GM23248 (cell line): ENCODE measurements around the gene ATF6. TPM values are rescaled to one million over a fixed set of nuclear protein-coding genes. Genes with fewer than 3 reads are reported as not detected.

ENCODE experiments used
- DNase-seq: peaks from one replicate; pipeline ENCODE4 v3.0.0-alpha.2; 2015
- H2AFZ ChIP-seq: fragments of 200-600 bp; sonication (generic); 2 replicates; pipeline ENCODE4 v1.6.1; 2016; ENCODE audit warnings: antibody characterized with exemption
- H3F3A ChIP-seq: fragments of 200-600 bp; sonication (generic); 2 replicates; pipeline ENCODE4 v1.6.1; 2016; ENCODE audit warnings: mild to moderate bottlenecking, antibody characterized with exemption, mixed run types; ENCODE audit not compliant: insufficient read depth
- H3K27ac ChIP-seq: fragments of 200-600 bp; sonication (generic); 2 replicates; pipeline ENCODE4 v1.5.1; 2016; ENCODE audit warnings: mild to moderate bottlenecking
- H3K27me3 ChIP-seq: fragments of 200-600 bp; sonication (generic); replicated peaks from 2 replicates; pipeline ENCODE4 v1.6.1; 2016; ENCODE audit warnings: mild to moderate bottlenecking; ENCODE audit not compliant: insufficient read depth
- H3K36me3 ChIP-seq: fragments of 200-600 bp; sonication (generic); 2 replicates; pipeline ENCODE4 v1.6.1; 2016; ENCODE audit warnings: low read depth, mild to moderate bottlenecking
- H3K4me1 ChIP-seq: fragments of 200-600 bp; sonication (generic); 2 replicates; pipeline ENCODE4 v1.6.1; 2016; ENCODE audit warnings: mild to moderate bottlenecking; ENCODE audit not compliant: insufficient read depth
- H3K4me2 ChIP-seq: fragments of 200-600 bp; sonication (generic); one replicate; pipeline ENCODE4 v1.6.1; 2016; ENCODE audit warnings: mild to moderate bottlenecking; ENCODE audit not compliant: unreplicated experiment
- H3K4me3 ChIP-seq: fragments of 200-600 bp; sonication (generic); 2 replicates; pipeline ENCODE4 v1.5.1; 2016; ENCODE audit warnings: mild to moderate bottlenecking
- H3K79me2 ChIP-seq: fragments of 200-600 bp; sonication (generic); 2 replicates; pipeline ENCODE4 v1.6.1; 2016; ENCODE audit warnings: mild to moderate bottlenecking; ENCODE audit not compliant: insufficient read depth
- H3K9ac ChIP-seq: fragments of 200-600 bp; sonication (generic); 2 replicates; pipeline ENCODE4 v1.6.1; 2016; ENCODE audit warnings: mild to moderate bottlenecking
- H3K9me2 ChIP-seq: fragments of 200-600 bp; sonication (generic); 2 replicates; pipeline ENCODE4 v1.6.1; 2016; ENCODE audit warnings: mixed run types, mild to moderate bottlenecking, moderate library complexity; ENCODE audit not compliant: insufficient read depth
- H3K9me3 ChIP-seq: fragments of 200-600 bp; sonication (generic); one replicate; pipeline ENCODE4 v1.6.1; 2017; ENCODE audit warnings: low read depth
- H4K20me1 ChIP-seq: fragments of 200-600 bp; sonication (generic); 2 replicates; pipeline ENCODE4 v1.6.0; 2016; ENCODE audit not compliant: insufficient read depth
- EZH2 ChIP-seq: fragments of 200-600 bp; sonication (generic); IDR thresholded peaks from 2 replicates; pipeline ENCODE4 v1.6.1; 2018; ENCODE audit warnings: antibody characterized with exemption, mild to moderate bottlenecking; ENCODE audit not compliant: insufficient read depth, poor library complexity, severe bottlenecking
- EZH2phosphoT487 ChIP-seq: fragments of 200-600 bp; sonication (generic); IDR thresholded peaks from 2 replicates; pipeline ENCODE4 v1.6.1; 2018; ENCODE audit warnings: antibody characterized with exemption, moderate library complexity, mild to moderate bottlenecking, low read depth; ENCODE audit not compliant: insufficient read depth
- WGBS, 2 experiments: methylation state at CpG; one replicate each; pipeline ENCODE4 v1.1.6; 2015 to 2017; ENCODE audit warnings: low lambda C conversion rate in 2 of 2, low coverage in 1 of 2; ENCODE audit errors: missing lambda C conversion rate in 2 of 2; 5-methylcytosine and 5-hydroxymethylcytosine counted together
- in situ Hi-C: fragments of 300-500 bp; cut with MboI; formaldehyde crosslinking; loops from 2 replicates; pipeline ENCODE4 v1.15.0; 2020
- polyA plus RNA-seq: library from polyadenylated mRNA; unstranded; fragments of >200 nt; fragmentation: Nextera tagmentation; extraction: Ambion mirVana; gene quantifications from 2 replicates; pipeline ENCODE4 v1.2.1, GENCODE V29; 2016
- total RNA-seq: library from RNA; depleted of rRNA; stranded (reverse); fragments of >200 nt; shearing (Covaris generic); gene quantifications from 2 replicates; pipeline ENCODE4 v1.2.3, GENCODE V29; 2014

ATF6 gene
- total and polyA plus RNA-seq, 2 experiments from 2014 or later, result 14.8 to 19.8 TPM

- Histone ChIP-seq H3K79me2 (no peaks in the 10 kb centered on the region), H3K4me2 (peak overlapping the region; percentile 87), H3K4me1 (peaks cover 15% of the 10 kb centered on the region), H3K36me3 (no peaks in the 10 kb centered on the region), H3F3A (peaks cover 12% of the 10 kb centered on the region), H3K27ac (peak overlapping the region; percentile 83), H2AFZ (peak overlapping the region; percentile 14; the same call in 1 of the 2 replicates), H3K9me3 (no peaks in the 10 kb centered on the region), H4K20me1 (no peaks in the 10 kb centered on the region), H3K9me2 (no peaks in the 10 kb centered on the region), H3K4me3 (peak overlapping the region; percentile 66), H3K27me3 (no peaks in the 10 kb centered on the region), H3K9ac (peak overlapping the region; percentile 76)
- 8 to 15% methylated on average over 5 of the region's 5 CpGs for WGBS, 2 experiments
- in situ Hi-C loops, result no loop called here
- peak; percentile 91 for DNase-seq
- TF ChIP-seq EZH2, result no peak
- no peak for TF ChIP-seq EZH2phosphoT487
These were observed 237.7 kb downstream of the ATF6 start for GRCh38 chr1:162003830-162004215.

- no peaks in the 10 kb centered on the region for H3K36me3 ChIP-seq
- H3K9me3 ChIP-seq, result no peaks in the 10 kb centered on the region
- in situ Hi-C loops, result no loop called here
- H3F3A ChIP-seq, result peaks cover 12% of the 10 kb centered on the region
- peaks cover 15% of the 10 kb centered on the region for H3K4me1 ChIP-seq
- peak overlapping the region; percentile 83; the same call in 1 of the 2 replicates for H3K27ac ChIP-seq
- WGBS, 2 experiments, result 80 to 84% methylated on average over 3 of the region's 3 CpGs
- H4K20me1 ChIP-seq, result no peaks in the 10 kb centered on the region
- H3K9me2 ChIP-seq, result no peaks in the 10 kb centered on the region
- no peak for DNase-seq
- H3K9ac ChIP-seq, result no peak overlapping the region
- H3K4me3 ChIP-seq, result no peak overlapping the region
- H3K79me2 ChIP-seq, result no peaks in the 10 kb centered on the region
- H3K4me2 ChIP-seq, result peak overlapping the region; percentile 87
- no peak for TF ChIP-seq EZH2phosphoT487
- TF ChIP-seq EZH2, result no peak
- no peaks in the 10 kb centered on the region for H3K27me3 ChIP-seq
- H2AFZ ChIP-seq, result no peak overlapping the region
These were observed 238.4 kb downstream of the ATF6 start for GRCh38 chr1:162004441-162004950.

GRCh38 chr1:162006081-162006480 is 240.0 kb downstream of the ATF6 start:
- in situ Hi-C loops, result no loop called here
- Histone ChIP-seq H3K36me3 (no peaks in the 10 kb centered on the region), H3K79me2 (no peaks in the 10 kb centered on the region), H2AFZ (no peak overlapping the region), H3K4me3 (no peak overlapping the region), H3K4me2 (no peak overlapping the region), H3K9me3 (no peaks in the 10 kb centered on the region), H4K20me1 (no peaks in the 10 kb centered on the region), H3K27ac (no peak overlapping the region), H3K4me1 (peaks cover 15% of the 10 kb centered on the region), H3F3A (peaks cover 12% of the 10 kb centered on the region), H3K27me3 (no peaks in the 10 kb centered on the region), H3K9me2 (no peaks in the 10 kb centered on the region), H3K9ac (no peak overlapping the region)
- 94% methylated on average over 6 of the region's 6 CpGs for WGBS, 2 experiments
- TF ChIP-seq EZH2phosphoT487, result no peak
- no peak for TF ChIP-seq EZH2
- no peak for DNase-seq

GRCh38 chr1:162007466-162007865 is 241.3 kb downstream of the ATF6 start:
- Histone ChIP-seq H3K4me1 (peaks cover 15% of the 10 kb centered on the region), H2AFZ (no peak overlapping the region), H4K20me1 (no peaks in the 10 kb centered on the region), H3K9ac (no peak overlapping the region), H3K79me2 (no peaks in the 10 kb centered on the region), H3K4me3 (no peak overlapping the region), H3F3A (peaks cover 10% of the 10 kb centered on the region), H3K36me3 (no peaks in the 10 kb centered on the region), H3K9me3 (no peaks in the 10 kb centered on the region), H3K4me2 (no peak overlapping the region), H3K27ac (no peak overlapping the region), H3K9me2 (no peaks in the 10 kb centered on the region), H3K27me3 (no peaks in the 10 kb centered on the region)
- TF ChIP-seq EZH2phosphoT487, result no peak
- TF ChIP-seq EZH2, result no peak
- WGBS, 2 experiments, result 93 to 95% methylated on average over 3 of the region's 3 CpGs
- DNase-seq, result no peak
- in situ Hi-C loops, result no loop called here
